HT1080 (cell line): ENCODE data around the gene PSMC4. TPM values are rescaled to one million over a fixed set of nuclear protein-coding genes. Genes with fewer than 3 reads are reported as not detected.

ENCODE experiments used
- DNase-seq: peaks from one replicate; pipeline ENCODE4 v3.0.0-alpha.2; 2015; ENCODE audit warnings: low read depth
- polyA plus RNA-seq, 2 experiments: library from polyadenylated mRNA; depleted of rRNA; stranded (reverse); fragments of >200 nt; gene quantifications; 2 replicates each; pipeline ENCODE4 v1.2.3, GENCODE V29; 2015
- total RNA-seq: library from RNA; depleted of rRNA; stranded (reverse); fragments of >200 nt; shearing (Covaris generic); gene quantifications from 2 replicates; pipeline ENCODE4 v1.2.3, GENCODE V29; 2014; rRNA removed

The PSMC4 gene
- total RNA-seq: 324 and 370 TPM in 2 replicates
- polyA plus RNA-seq (2015; cell fraction: cytosol; rRNA removed): 183 and 189 TPM in 2 replicates
- 229 and 242 TPM in 2 replicates for polyA plus RNA-seq (2015; cell fraction: nucleus; rRNA removed)

DNA sequence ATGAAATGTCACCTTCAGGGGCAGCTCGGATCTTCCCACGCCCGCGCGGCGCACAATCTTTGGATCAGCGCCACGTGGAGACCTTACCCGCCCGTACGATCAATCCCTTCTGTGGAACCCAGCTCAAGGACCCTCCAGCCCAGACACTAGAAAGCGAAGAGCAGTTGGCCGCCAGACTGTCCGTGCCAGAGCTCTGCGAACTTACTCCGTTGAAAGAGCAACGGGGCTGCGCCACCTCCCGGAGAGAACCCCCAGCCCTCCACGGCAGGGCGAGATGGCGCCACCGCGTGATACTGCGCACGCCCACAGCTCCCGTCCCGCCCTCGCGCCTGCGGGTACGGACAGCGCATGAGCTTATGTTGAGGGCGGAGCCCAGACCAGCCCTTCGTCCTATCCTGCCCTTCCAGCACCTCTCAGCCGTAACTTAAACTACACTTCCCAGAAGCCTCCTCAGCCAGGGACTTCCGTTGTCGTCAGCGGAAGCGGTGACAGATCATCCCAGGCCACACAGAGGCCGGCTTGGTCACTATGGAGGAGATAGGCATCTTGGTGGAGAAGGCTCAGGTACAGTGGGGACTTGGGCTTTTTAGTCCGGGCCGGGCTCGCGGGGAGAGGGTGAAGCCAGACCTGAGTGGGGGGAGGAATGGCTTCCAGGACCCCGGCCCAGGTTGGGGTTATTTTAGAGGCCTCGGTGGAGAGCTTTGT, at the start of gene PSMC4:
Gene PSMC4 (plus strand): TSS at position 491 of the 705 bp plus-strand sequence. CDS start 38 bp downstream, at position 529.
- peak; percentile 99 for DNase-seq

DNA sequence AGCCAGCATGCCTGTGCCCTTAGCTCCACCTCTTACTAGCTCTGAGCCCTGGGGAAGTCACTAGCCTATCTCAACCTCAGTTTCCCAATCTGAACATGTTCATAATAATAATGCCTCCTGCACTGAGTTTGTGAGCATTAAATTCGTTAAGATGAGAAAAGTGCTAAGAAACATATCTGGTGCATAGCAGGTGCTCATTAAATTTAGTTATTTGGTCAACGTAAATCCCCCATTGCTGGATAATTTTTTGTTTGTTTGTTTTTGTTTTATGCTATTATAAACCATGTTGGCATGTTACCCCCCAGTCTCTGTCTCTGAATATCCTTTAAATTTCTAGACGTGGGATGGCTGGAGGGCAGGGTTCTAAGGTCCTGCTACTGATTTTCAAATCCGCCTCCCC, 47.1 kb upstream of the PSMC4 start:
- DNase-seq: no peak

DNA sequence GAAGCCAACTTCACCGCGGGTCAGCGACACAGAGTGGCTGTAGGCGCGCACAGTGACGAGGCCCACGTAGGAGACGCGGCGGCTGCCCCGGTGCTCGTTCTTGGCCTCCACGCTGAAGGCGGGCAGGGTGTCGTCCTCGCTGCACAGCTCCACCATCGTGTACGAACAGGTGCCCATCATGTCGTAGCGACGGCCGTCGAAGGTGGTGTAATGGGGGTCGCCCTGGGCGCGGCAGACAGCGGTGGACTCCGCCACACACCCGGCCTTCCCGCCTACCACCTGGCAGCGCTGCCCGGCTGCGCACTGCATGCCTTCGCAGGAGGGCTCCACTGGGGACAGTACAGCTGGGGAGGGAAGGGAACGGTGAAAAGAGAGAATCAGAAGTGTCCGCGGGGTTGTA, 46.6 kb upstream of the PSMC4 start:
- DNase-seq: no peak

DNA sequence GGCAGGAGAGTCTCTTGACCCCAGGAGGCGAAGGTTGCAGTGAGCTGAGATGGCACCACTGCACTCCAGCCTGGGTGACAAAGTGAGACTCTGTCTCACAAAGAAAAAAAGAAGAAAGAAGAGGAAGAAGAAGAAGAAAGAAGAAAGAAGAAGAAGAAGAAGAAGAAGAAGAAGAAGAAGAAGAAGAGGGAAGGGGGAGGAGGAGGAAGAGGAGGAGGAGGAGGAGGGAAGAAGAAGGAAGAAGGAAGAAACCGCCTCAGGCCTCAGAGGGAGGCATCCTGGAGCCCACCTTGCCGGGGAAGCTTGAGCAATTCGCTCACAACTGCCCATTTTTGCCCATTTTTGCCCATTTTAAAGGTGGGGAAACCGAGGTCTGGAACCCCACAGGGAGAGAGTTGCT, 46.0 kb upstream of the PSMC4 start:
- DNase-seq: no peak

DNA sequence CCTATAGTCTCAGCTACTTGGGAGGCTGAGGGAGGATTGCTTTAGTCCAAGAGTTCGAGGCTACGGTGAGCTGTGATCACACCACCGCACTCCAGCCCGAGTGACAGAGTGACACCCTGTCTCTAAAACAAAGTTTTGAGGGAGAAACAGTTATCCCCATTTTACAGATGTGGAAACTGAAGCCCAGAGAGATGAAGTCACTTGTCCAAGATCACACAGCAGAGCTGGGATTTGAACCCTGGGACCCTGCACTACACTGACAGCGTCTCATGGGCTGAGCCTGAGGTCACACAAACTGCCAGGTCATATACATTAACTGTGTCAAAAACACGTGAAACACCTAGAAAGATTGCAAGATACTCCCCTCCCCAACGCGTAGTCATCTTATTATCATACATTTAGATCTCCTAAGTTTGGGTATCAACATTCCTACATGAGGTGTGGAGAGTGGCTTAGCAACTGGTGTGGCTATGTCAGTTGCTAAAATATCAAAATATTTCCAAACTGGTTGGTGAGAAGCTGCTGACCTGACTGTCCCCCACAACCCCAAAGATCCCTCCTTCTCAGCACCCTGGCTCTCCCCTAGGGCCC, 44.7 kb upstream of the PSMC4 start:
- DNase-seq: no peak

DNA sequence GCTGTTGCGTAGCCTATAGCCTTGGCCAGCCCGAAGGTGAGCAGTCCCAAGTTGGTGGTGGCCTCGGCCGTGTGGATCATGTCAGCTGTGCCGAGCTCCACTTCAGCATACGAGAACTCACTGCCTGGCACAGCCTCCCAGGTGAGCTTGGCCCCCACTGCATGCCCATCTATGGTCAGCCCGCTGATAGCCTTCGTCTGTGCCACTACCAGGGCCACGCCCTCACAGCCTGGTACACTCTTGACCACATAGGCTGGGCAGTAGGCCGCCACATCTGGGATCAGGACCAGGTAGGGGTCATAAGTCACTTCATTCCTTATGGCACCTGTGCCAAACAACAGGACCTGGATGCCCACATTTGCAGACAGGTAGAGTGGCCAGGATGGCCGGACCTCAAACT, 43.9 kb upstream of the PSMC4 start:
- DNase-seq: no peak

DNA sequence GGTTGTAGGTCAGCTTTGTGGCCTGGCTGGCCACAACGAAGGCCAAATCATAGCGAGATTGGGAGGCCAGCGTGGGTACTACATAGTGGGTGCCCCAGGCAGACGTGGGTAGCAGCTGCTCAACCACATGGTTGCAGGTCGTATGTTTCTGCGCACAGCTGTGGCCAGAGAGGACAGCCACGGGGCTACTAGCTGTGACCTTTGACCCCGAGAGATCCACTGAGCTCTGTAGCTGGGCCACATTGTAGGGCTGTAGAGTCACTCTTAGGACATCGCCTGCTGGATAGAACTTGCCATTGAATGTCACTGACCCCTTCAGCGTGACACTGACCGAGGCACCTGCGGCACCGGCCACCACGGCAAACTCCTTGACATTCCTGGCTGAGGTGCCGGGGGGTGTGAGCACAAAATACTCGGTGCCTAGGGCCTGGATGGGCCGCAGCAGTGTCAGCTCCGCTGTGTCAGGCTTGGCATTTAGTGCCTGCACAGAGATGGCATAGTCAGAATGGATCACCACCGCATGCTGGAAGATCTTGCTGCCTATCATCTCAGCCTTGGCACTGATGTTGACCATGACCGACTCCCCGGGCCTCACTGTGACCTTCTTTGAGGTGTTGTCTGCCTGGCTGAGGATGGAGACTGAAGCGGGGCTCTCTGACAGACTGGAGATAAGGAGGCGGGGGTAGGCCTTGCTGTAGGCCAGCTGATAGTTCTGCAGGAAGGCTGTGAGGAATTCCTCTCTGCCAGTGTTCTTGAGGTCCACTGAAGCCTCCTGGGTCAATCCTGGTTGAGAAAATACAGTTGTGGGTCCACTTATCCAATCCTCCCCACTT, 43.2 kb upstream of the PSMC4 start:
- DNase-seq: no peak

DNA sequence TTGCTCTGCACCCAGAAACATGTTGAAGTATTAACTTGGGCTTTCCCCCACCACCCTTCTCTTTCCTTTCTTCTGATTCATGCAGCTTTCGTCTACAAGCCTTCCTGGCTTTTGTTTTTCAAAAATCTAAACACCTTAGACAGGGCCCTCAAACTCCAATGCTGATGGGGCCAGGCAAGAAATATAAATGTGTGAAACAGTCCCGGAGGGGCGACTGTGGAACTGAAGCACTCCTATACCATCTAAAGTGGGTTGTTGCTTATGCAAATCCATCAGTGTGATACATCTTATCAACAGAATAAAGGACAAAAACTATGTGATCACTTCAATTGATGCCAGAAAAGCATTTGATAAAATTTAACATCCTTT, 42.6 kb upstream of the PSMC4 start:
- DNase-seq: no peak

DNA sequence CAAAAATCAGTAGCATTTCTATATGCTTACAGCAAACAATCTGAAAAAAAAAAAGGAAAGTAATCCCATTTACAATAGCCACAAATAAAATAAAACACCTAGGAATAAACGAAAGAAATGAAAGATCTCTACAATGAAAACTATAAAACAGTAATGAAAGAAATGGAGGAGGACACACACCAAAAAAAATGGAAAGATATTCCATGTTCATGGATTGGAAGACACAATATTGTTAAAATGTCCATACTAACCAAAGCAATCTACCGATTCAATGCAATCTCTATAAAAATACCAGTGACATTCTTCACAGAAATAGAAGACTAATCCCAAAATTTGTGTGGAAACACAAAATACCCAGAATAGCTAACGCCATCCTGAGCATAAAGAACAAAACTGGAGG, 41.2 kb upstream of the PSMC4 start:
- DNase-seq: no peak

DNA sequence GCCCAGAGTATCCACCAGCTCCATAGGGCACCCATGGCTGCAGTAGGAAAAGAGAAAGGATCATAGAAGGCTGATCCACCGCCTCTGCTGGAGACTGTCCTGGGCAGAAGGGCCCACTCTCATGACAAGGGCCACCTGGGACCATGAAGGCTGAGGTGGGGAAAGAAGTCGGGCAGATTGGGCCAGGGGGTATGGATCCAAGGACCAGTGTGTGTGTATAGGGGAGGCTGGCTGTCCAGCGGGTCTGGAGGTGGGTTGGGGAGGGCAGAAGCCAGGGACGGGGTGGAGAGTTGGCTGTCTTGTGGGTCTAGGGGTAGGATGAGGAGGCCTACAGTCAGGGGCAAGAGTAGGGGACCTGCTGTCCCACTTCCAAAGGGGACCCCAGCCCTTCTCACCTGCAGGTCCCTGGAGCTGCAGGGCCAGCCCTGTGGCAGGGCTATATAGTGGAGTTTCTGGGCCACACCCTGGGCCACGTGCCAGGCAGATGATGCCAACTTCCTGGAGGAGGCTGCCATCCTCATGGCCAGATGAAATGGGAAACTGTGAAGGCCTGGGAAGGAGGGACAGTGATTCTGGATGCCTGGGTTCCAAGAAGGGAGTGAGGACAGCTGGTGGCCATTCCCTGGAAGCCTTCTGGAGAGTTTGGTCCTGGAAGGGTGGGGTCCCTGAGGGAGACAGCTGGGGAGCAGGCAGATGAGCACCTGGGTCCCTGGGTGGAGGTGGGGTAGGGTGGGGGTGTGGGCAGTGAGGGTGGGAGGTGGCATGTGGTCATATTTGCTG, 36.2 kb upstream of the PSMC4 start, which contains the start of gene FCGBP:
Gene FCGBP (minus strand): TSS at position 51 of the 780 bp plus-strand sequence.
- DNase-seq: no peak

DNA sequence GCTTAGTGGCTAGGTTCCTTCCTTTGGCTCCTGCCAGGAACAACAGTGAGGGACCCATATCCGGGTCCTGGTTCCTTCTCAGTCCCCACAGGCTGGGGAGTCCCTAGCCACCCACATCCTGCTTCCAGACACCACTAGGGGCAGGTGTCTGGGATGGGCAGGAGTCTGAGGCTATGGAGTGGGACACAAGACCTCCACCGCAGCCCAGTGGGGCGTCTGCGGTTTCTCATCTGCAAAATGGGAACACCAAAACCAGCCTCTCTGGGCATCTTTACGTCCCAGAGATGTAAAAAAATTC, 35.7 kb upstream of the PSMC4 start:
- no peak for DNase-seq

DNA sequence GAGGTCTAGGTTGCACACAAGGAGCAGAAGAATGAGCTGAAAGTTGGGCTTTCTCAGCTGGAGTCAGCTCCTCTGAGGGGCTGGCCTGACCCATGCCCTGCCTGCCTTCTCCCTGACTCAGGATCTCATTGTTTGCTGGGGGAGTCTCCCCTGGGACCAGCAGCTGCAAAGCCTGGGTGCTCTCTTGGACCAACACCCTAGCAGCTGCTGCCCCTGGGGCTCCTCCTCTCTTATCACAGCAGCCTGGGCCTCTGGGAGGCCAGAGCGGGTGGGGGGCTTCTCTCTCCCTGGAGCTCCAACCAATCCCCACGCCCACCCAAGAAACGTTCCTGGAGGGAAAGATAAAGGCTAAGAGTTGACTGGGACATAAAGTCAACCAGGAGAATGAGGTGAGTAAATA, 34.9 kb upstream of the PSMC4 start:
- DNase-seq: no peak

DNA sequence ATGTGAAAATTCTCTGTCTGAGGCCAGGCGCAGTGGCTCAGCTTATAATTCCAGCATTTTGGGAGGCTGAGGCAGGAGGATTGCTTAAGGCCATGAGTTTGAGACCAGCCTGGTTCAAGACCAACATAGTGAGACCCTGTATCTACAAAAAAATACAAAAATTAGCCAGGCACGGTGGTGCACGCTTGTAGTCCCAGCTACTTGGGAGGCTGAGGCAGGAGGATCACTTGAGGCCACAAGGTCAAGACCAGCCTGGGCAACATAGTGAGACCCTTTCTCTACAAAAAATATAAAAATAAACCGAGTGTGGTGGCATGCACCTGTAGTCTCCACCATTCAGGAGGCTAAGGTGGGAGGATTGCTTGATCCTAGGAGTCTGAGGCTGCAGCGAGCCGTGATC, 34.3 kb upstream of the PSMC4 start:
- no peak for DNase-seq

DNA sequence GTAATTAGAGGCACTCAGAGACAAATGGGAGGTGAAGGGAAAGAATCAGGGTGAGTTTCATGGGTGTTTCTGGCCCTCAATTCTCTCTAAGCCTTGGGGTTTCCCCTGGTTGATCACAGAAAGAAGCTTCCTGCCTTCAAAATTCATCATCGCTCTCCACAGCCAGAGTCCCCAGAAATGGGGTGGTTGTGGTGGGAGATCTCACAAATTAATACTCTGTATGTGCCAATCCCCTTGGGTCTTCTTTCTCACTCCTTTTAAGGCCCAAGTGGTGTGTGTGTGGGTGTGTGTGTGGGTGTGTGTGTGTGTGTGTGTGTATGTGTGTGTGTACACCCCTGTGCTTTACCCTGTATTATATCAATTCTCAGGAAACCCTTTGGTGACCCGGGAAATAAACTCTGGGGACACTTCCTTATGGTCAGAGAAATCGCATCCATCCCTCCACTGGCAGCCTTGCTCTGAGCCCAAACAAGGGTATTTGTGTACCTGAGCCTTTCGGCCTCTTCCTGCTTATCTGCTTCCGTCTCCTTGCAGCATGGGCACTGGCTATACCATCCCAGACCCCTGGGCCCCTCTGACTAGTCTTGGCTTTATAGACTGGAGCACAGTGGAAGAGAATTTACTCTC, 33.8 kb upstream of the PSMC4 start:
- DNase-seq: no peak

DNA sequence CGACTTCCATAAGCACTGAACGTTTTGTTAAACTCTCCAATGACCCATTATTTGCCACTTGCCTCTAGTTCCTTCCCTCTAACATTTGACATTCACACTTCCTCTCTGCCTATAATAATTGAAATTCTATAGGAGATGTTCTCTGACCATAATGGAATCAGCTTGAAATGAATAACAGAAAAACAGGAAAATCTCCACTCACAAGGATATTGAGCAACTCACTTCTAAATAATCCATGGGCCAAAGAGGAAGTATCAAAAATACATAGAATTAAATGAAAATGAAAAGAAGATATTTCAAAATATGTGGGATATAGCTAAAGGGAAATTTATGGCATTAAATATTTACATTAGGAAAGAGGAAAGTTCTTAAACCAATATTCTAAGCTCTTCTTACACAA, 33.2 kb upstream of the PSMC4 start:
- no peak for DNase-seq

DNA sequence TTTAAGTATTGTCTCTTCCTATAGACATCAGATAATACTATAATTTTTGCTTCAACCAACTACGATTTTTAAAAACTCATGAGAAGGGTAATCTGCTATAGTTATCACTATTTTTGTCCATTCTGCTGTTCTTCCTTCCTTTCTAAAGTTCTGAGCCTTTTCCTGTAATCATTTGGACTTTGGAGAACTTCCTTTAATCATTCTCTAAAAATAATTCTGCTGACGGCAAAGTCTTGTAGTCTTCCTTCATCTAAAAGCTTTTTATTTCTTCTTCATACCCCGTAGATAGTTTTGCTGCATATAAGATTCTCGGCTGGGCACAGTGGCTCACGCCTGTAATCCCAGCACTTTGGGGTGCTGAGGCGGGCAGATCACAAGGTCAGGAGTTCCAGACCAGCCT, 31.4 kb upstream of the PSMC4 start:
- DNase-seq: no peak

DNA sequence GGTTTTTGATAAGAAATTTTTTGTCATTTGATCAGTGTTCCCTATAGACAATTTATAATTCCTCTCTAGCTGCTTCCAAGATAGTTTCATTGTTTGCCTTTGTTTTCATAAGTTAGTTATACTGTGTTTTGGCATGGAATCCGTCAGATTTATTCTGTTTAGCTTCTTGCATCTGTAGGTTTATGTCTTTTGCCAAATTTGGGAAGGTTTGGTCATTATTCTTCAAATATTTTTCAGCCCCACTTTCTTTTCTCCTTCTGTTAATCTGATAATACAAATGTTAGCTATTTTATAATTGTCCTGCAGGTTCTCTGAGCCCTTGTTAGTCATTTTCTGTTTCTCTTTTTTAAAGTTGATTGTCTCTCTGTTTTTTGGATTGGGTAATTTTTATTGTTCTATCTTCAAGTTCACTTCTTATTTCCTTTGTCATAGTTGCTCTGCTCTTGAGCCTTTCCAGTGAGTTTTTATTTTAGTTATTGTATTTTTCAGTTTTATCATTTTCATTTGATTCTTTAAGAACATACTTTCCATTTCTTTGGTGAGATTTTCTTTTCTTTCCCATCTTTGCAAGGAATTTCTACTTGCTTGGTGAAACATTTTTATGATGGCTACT, 30.6 kb upstream of the PSMC4 start:
- no peak for DNase-seq

DNA sequence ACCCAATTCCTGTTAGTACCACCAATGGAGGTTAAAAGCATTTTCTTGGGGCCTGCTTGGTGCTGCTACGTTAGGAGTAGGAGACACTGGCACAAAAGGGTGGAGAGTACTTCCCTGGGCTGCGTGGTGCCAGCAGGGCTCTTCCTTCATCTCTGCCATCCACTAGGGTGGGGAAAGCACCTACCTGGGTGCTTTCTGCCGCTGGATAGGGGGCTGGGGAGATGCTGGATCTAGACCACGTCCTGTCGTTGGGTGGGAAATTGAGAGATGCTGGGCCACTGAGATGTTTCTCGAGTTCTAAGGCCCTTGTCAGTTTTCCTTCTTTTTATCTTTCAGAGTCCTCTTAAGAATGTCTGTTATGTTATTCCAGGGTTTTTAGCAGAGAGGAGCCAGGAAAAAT, 29.8 kb upstream of the PSMC4 start:
- no peak for DNase-seq

DNA sequence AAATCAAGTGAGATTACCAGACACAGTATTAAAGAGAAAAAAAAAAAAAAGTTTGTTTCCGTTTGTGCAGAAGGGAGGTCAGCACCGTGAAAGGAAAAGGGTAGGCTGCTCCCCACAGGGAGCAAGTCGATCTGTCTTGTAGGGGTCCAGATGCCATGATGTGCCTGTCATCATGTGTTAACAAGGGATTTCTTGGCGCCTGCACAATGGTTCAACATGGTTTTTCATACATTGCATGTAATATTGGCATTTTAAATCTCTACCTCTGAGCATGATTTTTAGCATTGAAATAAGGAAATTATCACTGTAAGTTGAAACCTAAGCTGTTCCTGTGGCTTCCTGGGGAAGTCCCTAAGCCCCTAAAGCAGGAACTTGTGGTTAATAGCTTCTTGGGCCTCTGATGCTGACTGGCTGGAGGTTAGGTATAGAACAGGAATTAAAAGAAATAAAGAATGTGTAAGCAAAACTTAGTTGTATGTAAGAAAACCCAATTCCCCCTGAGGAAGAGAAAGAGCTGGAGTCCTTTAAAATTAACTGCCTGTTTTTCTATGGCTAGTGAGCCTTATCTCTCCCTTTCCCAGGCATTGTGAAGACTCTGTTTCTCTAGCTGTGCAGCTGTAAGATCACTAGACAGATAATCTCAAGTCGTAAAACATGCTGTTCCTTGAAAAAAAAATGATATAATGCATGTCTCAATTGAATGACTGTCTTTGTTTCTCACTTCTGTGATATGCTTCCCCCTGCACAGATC, 29.2 kb upstream of the PSMC4 start:
- DNase-seq: peak; percentile 70

DNA sequence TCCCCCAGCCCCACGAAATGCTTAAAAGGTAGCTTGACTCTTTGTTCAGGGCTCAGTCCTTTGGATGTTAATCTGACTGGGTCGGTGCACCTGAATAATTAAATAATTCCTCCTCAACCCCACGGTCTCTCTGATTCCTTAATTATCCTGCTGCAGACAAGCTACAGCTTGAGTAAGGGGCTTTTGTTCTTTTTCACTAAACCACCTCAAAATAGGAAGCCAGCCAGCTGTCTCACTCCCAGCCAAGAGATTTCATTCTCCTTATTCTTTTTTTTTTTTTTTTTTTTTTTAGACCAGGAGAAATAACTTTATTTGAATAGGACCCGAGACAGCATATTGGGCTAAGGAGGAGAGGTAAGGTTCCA, 28.6 kb upstream of the PSMC4 start:
- no peak for DNase-seq
